Measurements from ENCODE around the gene PTBP1. TPM values are rescaled to one million over a fixed set of nuclear protein-coding genes. Genes with fewer than 3 reads are reported as not detected.

Gene PTBP1
- total and polyA plus RNA-seq, 2 of the 13 experiments (the other 11 are each of a cell fraction or from before 2014, with no cell fraction given) = 195 to 288 TPM

GRCh38 chr19:799076-799881 lies 2.0 kb downstream of the PTBP1 start (continued):
- TF ChIP-seq BRCA1 (CRISPR knock-in tag; IDR thresholded peaks at IDR 0.05) (no peak), YEATS2 (CRISPR knock-in tag; IDR thresholded peaks at IDR 0.05; ENCODE audit: borderline replicate concordance) (no peak), SP140L (CRISPR knock-in tag; IDR thresholded peaks at IDR 0.05; ENCODE audit: borderline replicate concordance) (no peak), ZFX (CRISPR knock-in tag; IDR thresholded peaks at IDR 0.05; ENCODE audit: low read depth) (peak; percentile 5; the same call in 1 of the 2 replicates), ARID3A (IDR thresholded peaks at IDR 0.05; ENCODE audit: low read depth, low read length) (no peak), ZNF331 (CRISPR knock-in tag; IDR thresholded peaks at IDR 0.05) (no peak), ARHGAP35 (CRISPR knock-in tag; IDR thresholded peaks at IDR 0.05; ENCODE audit: borderline replicate concordance) (no peak), KDM5A (IDR thresholded peaks at IDR 0.05; ENCODE audit: borderline replicate concordance, low read length) (peak; percentile 28; the same call in 1 of the 2 replicates), MAX (IDR thresholded peaks at IDR 0.05) (peak; percentile 33; the same call in 1 of the 2 replicates), FOSL1 (CRISPR knock-in tag; IDR thresholded peaks at IDR 0.05; ENCODE audit: borderline replicate concordance) (no peak), BCL6 (CRISPR knock-in tag; IDR thresholded peaks at IDR 0.05) (peak; percentile 38), SMAD3 (CRISPR knock-in tag; IDR thresholded peaks at IDR 0.05) (0 out of 2 replicates have a peak, but pooled peaks have one; percentile 14), ZNF296 (CRISPR knock-in tag; conservative IDR thresholded peaks at IDR 0.05) (no peak), HDAC1 (CRISPR knock-in tag; IDR thresholded peaks at IDR 0.05) (0 out of 2 replicates have a peak, but pooled peaks have one; percentile 24), TBP (CRISPR knock-in tag; IDR thresholded peaks at IDR 0.05) (no peak), ZNF749 (CRISPR knock-in tag; IDR thresholded peaks at IDR 0.05; ENCODE audit: borderline replicate concordance) (no peak), PAXIP1 (CRISPR knock-in tag; conservative IDR thresholded peaks at IDR 0.05) (no peak), DBP (CRISPR knock-in tag; IDR thresholded peaks at IDR 0.05; ENCODE audit: not compliant biosample characterization) (no peak), ZNF256 (CRISPR knock-in tag; conservative IDR thresholded peaks at IDR 0.05) (no peak), ZNF800 (CRISPR knock-in tag; IDR thresholded peaks at IDR 0.05) (no peak), RARA (CRISPR knock-in tag; IDR thresholded peaks at IDR 0.05) (peak; percentile 85), ZNF24 (IDR thresholded peaks at IDR 0.05) (no peak)
